Activated CD4-positive, alpha-beta T cell treated with anti-CD3 and anti-CD28 coated beads, Interleukin-2, amount 50 U/mL, for 1 hour (primary cell): Measurements from ENCODE around the gene ACOT2.
"Not testable (repeated sequence)": the region's sequence is repeated elsewhere in the genome, so short reads cannot be mapped to it uniquely, and the experiment has no call there.

Experiments
- DNase-seq: peaks from one replicate; pipeline ENCODE4 v3.0.0-alpha.2; 2020

ACOT2 gene

GRCh38 chr14:73569185-73569958, at the start of gene ACOT2:
Gene ACOT2, plus strand, starts transcription at chr14:73569213. Its CDS starts 28 bp downstream, at chr14:73569241.
- peak; percentile 77 for DNase-seq

- no peak for DNase-seq
These were observed 47.8 kb upstream of the ACOT2 start for GRCh38 chr14:73521229-73521628.

- no peak for DNase-seq
These were observed 44.5 kb upstream of the ACOT2 start for GRCh38 chr14:73524493-73524892.

DNA sequence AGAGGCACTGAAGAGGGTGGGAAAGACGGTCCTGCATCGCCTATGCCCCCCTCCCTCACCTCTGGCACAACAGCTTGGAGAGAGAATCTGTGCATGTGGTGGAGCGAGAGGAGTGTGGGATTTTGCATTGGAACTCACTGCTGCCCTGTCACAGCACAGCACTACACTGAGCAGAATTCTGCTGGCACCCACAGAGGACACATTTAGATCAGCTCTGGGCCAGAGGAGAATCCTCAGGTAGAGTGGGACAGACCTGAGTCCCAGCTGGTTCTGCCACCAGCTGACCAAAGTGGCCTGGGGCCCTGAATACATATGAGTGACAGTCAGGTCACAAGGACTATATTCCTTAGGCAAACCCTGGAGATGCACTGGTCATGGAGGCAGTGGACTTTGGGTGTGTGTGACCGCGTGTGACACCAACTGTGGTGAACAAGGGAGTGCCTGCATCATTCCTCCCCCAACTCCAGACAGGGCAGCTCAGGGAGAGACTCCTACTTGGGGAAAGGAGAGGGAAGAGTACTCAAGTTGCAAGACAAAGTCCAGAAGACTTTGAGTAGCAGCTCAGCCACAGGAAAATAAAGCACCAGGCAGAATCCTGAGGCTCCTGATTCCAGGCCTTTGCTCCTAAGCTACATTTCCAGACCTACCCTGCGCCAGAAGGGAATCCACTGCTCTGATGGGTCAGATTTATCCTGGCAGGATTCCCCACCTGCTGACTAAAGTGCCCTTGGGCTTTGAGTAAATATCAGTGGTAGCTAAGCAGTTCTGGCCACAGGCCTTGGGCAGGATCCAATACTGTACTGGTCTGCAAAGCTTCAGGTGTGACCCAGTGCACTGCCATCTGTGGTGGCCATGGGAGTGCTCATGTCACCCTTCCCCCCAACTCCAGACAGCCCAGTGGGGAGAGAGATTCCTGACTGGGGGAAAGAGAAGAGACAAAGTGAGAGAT, 42.7 kb upstream of the ACOT2 start:
- DNase-seq: no peak

DNA sequence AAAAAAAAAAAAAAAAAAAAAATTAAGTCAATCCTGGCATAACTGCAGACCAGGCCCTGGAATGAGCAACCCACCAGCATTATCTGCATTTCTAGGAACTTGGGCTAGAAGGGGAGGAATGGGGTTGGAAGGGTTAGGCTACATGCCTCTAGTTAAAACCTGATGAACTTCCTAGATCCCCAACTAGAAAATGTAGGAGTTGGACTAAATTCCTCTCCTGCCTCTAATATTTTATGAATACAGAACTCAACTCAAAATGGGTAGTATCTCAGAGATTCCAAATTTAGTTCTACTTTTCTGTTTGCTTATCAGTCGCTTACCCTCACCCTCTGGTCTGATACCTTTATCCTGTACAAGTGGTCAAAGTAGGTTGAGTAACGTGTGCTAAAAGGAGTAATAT, 39.7 kb upstream of the ACOT2 start:
- DNase-seq: not testable (repeated sequence)

DNA sequence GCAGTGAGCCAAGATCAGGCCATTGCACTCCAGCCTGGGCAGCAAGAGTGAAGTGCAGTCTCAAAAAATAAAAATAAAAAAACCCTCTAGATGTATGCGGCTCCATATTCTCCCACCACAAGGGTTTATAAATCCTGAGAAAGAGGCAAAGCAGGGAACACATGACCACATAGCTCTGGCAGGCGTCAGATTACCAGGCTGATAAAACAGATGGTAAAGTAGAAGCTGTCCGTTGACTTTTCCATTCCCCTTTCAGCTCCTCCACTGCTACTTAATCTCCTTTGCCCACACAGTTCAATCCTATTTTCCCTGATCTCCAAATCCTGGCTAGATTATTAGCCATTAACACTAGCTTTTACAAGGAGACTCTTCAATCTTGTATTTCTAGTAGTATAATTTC, 37.0 kb upstream of the ACOT2 start:
- DNase-seq: not testable (repeated sequence)

- peak; percentile 12 for DNase-seq
These were observed 31.6 kb upstream of the ACOT2 start for GRCh38 chr14:73537244-73538045.

GRCh38 chr14:73539017-73539416, 30.0 kb upstream of the ACOT2 start:
- DNase-seq: peak; percentile 34

GRCh38 chr14:73542961-73543360, 26.1 kb upstream of the ACOT2 start:
- DNase-seq: not testable (repeated sequence)

- DNase-seq: not testable (repeated sequence)
These were observed 23.7 kb upstream of the ACOT2 start for GRCh38 chr14:73545353-73545752.

DNA sequence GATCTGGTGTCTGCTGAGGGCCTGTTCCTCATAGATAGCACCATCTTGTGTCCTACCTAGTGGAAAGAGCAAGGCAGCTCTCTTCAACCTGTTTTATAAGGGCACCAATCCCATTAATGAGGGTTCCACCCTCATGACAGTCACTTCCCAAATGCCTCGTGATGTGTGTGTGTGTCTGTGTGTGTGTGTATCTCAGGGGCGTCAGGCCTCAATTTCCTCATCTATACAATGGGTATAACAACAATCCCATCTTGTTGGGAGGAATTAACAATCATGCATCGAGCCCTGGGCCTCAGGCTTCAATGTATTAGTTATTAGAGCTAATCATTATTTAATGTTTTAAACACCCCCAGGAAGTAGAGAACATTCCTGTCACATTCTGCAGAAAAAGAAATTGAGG, 19.9 kb upstream of the ACOT2 start:
- not testable (repeated sequence) for DNase-seq

DNA sequence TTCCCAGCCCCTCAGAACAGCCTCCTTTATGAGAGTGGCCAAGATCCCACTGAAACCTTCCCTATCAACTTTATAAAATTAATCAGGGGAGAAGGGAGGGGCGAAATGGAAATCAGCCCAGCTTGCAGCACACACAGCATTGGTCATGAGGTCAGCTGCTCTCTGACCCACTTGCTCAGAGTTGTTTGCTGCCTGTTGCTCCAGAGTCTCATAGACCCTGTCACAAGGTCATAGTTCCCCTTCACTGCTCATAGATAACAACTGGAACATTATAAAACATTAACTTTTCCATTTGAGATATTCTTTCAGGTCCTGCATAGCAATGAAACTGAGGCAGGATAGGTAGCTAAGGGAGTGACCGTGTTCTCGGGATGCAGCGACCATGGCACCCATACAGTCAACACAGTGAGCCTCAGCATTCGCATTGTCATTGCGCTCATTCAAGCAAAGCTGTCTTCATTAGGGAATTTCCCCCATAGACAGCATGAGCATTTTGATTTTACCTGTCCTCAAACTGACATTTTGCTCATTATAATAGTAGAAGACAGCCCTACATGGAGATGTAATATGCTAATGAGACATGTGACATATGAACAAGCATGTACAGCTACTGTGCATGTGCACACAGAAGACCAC, 19.0 kb upstream of the ACOT2 start:
- DNase-seq: not testable (repeated sequence)

DNA sequence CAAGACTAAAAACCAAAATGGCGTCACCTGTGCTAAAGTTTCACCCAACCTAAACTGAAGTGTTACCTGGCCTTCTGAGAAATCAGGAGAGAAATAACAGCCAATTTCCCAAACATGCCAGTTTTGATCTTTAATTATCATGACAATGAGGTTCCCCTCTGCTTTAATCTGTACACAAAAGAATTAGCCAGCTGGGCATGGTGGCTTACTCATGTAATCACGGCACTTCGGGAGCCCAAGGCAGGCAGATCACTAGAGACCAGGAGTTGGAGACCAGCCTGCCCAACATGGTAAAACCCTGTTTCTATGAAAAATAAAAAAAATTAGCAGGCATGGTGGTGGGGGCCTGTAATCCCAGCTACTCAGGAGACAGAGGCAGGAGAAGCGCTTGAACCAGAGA, 15.2 kb upstream of the ACOT2 start:
- no peak for DNase-seq

DNA sequence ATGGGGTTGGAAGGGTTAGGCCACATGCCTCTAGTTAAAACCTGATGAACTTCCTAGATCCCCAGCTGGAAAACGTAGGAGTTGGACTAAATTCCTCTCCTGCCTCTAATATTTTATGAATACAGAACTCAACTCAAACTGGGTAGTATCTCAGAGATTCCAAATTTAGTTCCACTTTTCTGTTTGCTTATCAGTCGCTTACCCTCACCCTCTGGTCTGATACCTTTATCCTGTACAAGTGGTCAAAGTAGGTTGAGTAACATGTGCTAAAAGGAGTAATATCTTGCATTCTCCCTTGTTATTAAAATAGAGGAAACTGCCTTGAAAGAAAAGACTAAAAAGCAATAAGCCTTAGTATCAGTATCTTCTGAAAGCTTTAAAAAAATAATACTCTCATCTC, 11.8 kb upstream of the ACOT2 start:
- not testable (repeated sequence) for DNase-seq

GRCh38 chr14:73558238-73558637, 10.8 kb upstream of the ACOT2 start:
- DNase-seq: not testable (repeated sequence)

DNA sequence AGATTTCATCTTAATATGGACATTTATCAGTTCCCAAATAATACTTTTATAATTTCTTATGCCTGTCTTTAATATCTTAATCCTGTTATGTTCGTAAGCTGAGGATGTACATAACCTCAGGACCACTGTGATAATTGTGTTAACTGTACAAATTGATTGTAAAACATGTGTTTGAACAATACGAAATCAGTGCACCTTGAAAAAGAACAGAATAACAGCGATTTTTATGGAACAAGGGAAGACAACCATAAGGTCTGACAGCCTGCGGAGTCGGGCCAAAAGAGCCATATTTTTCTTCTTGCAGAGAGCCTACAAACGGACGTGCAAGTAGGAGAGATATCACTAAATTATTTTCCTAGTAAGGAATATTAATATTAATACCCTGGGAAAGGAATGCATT, 6.8 kb upstream of the ACOT2 start:
- not testable (repeated sequence) for DNase-seq

- not testable (repeated sequence) for DNase-seq
These were observed 6.3 kb upstream of the ACOT2 start for GRCh38 chr14:73562696-73563095.

DNA sequence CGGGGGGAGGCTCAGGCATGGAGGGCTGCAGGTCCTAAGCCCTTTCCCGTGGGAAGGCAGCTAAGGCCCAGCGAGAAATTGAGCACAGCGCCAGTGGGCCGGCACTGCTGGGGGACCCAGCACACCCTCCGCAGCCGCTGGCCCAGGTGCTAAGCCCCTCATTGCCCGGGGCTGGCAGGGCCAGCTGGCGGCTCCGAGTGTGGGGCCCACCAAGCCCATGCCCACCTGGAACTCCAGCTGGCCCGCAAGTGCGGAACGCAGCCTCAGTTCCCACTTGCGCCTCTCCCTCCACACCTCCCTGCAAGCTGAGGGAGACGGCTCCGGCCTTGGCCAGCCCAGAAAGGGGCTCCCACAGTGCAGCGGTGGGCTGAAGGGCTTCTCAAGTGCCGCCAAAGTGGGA, 2.6 kb upstream of the ACOT2 start:
- DNase-seq: not testable (repeated sequence)

- DNase-seq: not testable (repeated sequence)
These were observed 2.1 kb upstream of the ACOT2 start for GRCh38 chr14:73566935-73567334.

- DNase-seq: no peak
These were observed 1.7 kb upstream of the ACOT2 start for GRCh38 chr14:73567358-73567757.

DNA sequence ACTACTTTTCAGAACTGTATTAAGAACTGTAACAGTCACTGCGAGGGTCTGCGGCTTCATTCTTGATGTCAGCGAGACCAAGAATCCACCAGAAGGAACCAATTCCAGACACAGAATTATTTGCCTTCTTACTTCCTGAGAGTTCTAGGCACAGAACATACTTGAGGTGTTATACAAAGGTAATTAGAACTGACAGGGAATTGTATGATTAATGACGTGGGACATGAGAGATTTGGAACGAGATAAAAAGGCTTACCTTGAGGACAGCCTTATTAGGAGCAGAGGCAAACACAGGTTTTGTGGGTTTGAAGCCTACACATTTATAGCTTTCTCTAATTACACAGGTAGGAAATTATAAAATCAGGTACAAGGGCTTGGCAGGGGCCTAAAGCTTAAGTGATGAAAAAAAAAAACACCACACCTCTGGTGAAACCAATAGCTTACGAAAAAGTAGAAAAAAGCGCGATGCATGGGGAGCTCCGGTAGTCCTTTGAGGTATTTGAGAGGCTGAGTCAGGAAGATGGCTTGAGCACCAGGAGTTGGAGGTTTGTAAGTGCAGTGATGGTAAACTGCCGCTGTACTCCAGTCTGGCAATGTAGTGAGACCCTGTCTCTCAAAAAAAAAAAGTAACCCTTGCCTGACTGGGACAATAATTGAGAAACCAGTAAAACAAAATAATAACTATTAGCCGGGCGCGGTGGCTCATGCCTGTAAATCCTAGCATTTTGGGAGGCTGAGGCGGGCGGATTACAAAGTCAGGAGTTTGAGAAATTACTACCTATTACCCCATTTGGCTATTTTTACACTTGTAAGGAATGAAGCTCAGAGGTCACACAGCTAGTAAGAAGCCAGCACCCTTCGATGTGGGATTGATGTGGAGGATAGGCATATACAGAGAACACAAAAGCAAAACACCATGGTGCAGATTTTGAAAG, 795 bp upstream of the ACOT2 start:
- no peak for DNase-seq
